AG09309 (cell line): ENCODE results near the gene RASGRF1.
"Not testable (repeated sequence)": the region's sequence is repeated elsewhere in the genome, so short reads cannot be mapped to it uniquely, and the experiment has no call there.

ENCODE experiments used
- DNase-seq: peaks from one replicate; pipeline ENCODE4 v3.0.0-alpha.2; 2010; ENCODE audit warnings: low read depth
- H3K4me3 ChIP-seq: 2 replicates; pipeline ENCODE4 v1.5.1; 2011; ENCODE audit warnings: mild to moderate bottlenecking, low read depth, low read length, moderate library complexity; ENCODE audit not compliant: control insufficient read depth
- CTCF ChIP-seq: IDR thresholded peaks from 2 replicates; pipeline ENCODE4 v1.5.1; 2011; ENCODE audit warnings: mild to moderate bottlenecking, low read depth, low read length, inconsistent platforms; ENCODE audit not compliant: insufficient read depth, control insufficient read depth; ENCODE audit errors: missing control alignments

RASGRF1 gene

DNA sequence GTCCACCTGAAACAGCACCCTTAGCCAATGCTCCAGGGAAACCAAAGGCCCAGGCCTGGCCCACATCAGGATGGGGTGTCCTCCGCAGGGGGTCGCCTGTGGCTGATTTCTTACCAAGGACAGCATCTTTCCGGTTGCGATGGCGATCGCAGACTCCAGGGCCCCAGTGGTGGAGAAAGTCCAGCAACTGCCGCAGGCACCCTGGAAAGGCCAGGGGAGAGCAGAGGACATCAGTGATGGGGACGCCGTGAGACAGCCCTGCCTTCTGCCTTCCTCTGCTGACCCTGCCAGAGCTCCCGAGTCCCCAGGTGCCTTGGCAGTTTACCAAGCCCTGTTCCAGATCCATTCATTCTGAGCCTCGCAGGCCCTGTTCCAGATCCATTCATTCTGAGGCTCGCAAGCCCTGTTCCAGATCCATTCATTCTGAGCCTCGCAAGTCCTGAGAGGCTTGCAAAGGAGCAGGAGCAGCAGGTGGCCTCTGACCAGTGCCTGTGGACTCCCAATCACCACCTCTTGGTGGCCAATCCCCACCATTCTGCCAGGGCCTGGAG is 158.2 kb downstream of the RASGRF1 start:
- DNase-seq, result no peak
- H3K4me3 ChIP-seq, result no peak overlapping the region
- no peak for TF ChIP-seq CTCF

DNA sequence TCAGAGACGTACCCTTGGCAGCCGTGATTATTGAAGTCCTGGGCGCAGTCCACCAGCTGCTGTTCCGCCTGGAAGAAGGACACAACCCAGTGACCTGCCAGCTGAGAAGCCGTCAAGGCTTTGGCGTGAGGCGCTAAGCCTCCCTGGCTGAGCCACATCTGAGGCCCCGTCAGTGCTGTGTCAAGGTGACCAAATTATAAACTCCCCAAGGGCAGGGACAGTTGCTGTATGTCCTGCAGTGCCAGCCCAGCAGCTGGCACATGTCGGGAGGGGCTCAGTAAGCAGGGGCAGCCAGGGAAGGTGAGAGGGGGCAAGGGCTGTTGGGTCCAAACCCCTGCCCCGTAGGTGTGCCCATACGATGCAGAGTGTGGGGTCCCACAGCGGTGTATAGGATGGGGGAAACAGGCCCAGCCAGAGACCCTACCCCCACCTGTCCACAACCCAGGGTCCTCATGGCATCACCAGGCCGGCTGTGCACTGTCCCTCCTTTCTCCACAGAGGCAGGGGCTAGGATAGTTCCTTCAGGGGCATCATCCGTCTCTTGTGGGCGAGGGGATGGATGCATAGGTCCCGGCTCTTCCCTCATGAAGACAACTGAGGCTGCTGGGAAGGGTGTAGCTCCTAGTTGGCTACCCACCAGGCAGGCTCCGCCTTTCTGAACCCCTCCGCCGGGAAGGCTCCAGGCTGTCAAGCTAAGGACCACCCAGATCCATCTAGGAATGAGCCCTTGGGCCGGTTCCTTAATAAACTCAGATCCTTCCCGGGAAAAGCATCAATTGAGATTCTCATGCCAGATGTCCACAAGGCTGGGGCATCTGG is 158.9 kb downstream of the RASGRF1 start:
- no peak overlapping the region for H3K4me3 ChIP-seq
- no peak for TF ChIP-seq CTCF
- no peak for DNase-seq

- H3K4me3 ChIP-seq, result no peak overlapping the region
- DNase-seq, result peak; percentile 88
- no peak for TF ChIP-seq CTCF
These were observed 159.8 kb downstream of the RASGRF1 start for GRCh38 chr15:78930577-78931388.

- TF ChIP-seq CTCF, result no peak
- no peak overlapping the region for H3K4me3 ChIP-seq
- no peak for DNase-seq
These were observed 160.9 kb downstream of the RASGRF1 start for GRCh38 chr15:78929536-78930264.

GRCh38 chr15:78928616-78929093 is 161.9 kb downstream of the RASGRF1 start:
- H3K4me3 ChIP-seq, result no peak overlapping the region
- DNase-seq, result no peak
- no peak for TF ChIP-seq CTCF

DNA sequence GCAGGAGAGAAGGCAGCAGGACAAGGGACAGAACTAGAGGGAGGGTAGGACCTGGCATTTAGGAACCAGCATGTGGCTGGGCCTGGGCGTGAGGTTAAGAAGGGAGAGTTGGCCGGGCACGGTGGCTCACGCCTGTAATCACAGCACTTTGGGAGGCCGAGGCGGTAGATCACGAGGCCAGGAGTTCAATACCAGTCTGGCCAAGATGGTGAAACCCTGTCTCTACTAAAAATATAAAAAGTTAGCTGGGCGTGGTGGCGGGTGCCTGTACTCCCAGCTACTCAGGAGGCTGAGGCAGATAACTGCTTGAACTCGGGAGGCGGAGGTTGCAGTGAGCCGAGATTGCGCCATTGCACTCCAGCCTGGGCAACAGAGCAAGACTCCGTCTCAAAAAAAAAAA is 162.4 kb downstream of the RASGRF1 start:
- not testable (repeated sequence) for DNase-seq, H3K4me3 ChIP-seq
